GM20431 (cell line): Measurements from ENCODE around the gene IRF3.

Experiments used
- in situ Hi-C: fragments of 300-500 bp; cut with MseI, MboI; formaldehyde crosslinking; loops from one replicate; pipeline ENCODE4 v1.15.0; 2020; ENCODE audit warnings: low sequenced_read_pairs; ENCODE audit not compliant: unreplicated experiment

The IRF3 gene, protein sequence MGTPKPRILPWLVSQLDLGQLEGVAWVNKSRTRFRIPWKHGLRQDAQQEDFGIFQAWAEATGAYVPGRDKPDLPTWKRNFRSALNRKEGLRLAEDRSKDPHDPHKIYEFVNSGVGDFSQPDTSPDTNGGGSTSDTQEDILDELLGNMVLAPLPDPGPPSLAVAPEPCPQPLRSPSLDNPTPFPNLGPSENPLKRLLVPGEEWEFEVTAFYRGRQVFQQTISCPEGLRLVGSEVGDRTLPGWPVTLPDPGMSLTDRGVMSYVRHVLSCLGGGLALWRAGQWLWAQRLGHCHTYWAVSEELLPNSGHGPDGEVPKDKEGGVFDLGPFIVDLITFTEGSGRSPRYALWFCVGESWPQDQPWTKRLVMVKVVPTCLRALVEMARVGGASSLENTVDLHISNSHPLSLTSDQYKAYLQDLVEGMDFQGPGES

DNA sequence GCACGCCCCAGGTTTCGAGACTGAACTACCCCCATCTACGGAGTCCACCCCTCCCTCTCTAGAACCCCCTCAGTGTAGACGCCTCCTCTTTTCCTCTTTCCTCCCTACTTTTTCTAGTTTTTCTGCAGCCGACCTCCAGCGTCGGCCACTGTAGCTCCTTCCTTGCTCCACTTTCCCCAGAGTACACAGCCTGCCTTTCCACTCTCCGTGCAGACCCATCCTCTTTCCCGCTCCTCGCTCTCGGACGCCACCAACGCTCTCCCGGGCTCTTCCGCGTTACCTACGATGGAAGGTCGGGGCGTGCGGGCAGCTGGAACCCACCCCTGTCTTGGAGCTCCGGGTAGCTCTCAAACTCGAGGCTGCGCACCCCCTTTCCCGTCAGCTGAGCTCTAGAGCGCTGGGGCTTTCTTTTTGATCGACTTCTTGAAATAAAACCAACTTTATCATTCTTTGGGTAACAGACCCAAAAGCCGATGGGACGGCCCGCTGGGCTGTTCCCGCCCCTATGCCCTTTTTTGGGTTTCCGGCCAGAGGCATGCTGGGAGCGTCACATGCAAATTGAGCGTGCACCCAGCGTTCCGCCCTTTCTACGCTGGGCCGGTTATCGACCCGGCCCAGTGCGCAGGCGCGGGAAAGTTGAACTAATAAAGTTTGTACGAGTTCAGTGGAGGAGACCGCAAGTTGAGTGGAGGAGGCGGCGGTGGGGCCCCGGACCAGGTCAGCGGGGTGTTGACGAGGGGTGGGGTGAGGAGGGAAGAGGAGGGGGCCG lies at the start of gene IRF3, which contains the start of gene BCL2L12:
Gene IRF3 (minus strand): TSS at position 507 of the 769 bp plus-strand sequence. CDS start 1,019 bp downstream, outside the sequence.
Gene BCL2L12 (plus strand): TSS at position 583 of the 769 bp plus-strand sequence. CDS start 760 bp downstream, outside the sequence.
- in situ Hi-C loops, result no loop called here

DNA sequence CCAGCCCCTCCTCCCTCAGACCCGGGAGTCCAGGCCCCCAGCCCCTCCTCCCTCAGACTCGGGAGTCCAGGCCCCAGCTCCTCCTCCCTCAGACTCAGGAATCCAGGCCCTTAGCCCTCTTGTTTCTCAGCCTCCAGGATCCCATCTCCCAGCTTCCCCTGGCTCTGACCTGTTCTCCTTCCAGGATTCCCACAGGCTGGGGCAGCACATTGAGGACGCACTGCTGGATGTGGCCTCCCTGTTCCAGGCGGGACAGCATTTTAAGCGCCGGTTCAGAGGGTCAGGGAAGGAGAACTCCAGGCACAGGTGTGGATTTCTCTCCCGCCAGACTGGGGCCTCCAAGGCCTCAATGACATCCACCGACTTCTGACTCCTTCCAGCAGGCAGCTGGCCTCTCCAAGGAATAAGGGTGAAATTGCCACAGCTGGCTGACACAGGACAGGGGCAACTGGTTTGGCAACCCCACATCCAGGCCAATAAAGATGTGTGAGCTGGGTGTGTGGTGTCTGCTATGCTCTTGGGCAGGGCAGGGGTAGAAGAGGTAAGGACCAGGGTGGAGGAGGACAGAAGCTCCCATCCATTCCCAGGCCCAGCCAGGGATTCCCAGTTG lies 47.7 kb upstream of the IRF3 start:
- in situ Hi-C loops, result no loop called here

DNA sequence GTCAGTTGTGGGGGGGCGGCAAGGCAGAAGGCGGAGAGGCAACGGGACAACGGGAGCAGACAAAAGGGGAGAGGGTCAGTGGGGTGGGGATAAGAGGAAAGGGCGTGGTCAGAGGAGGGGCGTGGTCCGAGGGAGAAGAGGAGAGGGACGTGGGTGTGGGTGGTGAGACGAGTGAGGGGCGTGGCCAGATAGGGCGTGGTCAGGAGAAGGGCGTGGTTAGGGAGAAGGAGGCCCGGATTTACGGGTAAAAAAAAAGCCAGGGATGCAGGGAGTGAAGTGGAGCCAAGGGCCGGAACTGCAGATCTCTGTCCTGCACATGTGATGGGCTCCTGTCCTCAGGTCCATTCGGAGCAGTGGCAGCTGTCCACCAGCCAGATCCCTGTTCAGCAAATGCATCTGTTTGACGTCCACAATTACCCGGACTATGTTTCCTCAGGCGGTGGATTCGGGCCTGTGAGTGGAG lies 46.8 kb upstream of the IRF3 start:
- in situ Hi-C loops, result no loop called here

DNA sequence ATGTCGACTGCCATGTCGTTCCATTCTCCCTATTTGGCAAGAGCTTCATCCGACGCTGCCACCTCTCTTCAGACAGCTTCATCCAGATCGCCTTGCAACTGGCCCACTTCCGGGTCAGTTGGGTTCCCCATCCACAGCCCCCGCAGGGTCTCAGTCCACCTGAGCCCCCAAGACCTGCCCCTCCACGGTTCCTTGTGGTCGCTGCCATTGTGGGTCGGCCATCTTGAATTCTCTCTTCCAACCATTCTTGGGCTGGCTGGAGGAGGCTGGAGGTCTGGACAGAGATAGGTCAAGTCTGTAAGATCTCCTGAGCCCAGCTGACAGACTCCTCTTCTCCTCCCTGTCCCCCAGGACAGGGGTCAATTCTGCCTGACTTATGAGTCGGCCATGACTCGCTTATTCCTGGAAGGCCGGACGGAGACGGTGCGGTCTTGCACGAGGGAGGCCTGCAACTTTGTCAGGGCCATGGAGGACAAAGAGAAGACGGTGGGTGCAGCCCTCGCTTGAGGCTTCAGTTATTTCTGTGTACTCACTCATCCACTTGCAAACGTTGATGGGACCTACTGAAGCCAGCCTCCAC lies 44.8 kb upstream of the IRF3 start:
- in situ Hi-C loops, result no loop called here

DNA sequence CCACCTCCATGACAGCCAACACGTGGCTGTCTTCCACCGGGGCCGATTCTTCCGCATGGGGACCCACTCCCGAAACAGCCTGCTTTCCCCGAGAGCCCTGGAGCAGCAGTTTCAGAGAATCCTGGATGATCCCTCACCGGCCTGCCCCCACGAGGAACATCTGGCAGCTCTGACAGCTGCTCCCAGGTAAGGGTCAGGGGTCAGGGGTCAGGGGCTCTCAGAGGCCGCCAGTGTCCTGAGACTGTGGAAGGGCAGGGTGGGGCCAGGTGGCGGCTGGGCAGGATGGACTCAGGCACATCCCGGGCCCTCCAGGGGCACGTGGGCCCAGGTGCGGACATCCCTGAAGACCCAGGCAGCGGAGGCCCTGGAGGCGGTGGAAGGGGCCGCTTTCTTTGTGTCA lies 40.3 kb upstream of the IRF3 start:
- in situ Hi-C loops, result no loop called here

DNA sequence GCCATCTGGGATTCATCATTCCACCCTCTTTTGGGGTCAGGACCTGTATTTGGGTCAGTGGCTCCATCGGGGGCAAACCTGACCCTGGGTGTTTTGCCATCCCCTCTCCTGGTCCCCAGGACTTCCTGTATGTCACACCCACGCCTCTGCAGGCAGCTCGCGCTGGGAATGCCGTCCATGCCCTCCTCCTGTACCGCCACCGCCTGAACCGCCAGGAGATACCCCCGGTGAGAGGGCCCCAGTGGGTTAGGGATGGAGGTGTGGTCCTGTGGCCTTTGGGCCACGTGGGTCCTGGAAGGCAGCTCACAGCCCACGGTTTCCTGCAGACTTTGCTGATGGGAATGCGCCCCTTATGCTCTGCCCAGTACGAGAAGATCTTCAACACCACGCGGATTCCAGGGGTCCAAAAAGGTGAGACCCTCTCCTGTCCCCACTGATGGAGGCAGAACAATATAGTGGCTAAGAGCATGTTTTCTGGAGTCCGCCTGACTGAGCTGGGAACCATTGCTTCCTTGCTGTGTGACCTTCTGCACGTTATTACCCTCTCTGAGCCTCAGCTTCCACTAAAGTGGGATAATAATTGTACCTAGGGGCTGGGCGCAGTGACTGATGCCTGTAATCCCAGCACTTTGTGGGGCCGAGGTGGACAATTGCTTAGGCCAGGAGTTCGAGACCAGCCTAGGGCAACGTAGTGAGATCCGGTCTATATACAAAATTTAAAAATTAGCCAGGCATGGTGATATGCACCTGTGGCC lies 39.4 kb upstream of the IRF3 start:
- in situ Hi-C loops, result no loop called here

DNA sequence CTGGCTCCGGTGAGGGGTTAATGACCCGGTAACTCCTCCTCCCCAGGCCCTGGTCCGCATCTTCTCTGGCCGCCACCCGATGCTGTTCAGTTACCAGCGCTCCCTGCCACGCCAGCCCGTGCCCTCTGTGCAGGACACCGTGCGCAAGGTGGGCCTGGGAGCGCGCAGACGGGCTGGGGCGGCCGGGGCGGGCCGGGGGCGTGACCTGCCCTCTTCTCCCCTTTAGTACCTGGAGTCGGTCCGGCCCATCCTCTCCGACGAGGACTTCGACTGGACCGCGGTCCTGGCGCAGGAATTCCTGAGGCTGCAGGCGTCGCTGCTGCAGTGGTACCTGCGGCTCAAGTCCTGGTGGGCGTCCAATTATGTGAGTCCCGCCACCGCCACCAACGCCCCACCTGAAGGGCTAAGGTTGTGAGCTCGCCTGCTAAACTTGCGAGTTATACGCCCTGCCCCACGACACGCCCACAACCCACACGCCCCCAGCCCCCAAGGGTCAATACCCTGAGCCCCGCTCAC lies 35.7 kb upstream of the IRF3 start:
- in situ Hi-C loops, result no loop called here

DNA sequence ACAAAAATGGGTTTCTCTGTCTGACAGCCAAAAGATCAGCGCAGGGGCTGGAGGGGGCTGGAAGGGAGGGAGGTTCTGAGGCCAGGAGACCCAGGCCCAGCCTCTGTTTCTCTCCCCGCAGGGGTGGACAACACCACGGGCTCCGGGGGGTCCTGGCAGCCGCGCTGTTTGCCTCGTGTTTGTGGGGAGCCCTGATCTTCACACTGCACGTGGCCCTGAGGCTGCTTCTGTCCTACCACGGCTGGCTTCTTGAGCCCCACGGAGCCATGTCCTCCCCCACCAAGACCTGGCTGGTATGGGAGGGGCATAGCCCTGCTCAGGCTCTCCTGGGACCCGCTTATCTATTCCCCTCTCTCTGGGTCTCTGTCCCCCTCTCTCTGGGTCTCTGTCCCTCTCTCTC lies 34.9 kb upstream of the IRF3 start:
- in situ Hi-C loops, result no loop called here

DNA sequence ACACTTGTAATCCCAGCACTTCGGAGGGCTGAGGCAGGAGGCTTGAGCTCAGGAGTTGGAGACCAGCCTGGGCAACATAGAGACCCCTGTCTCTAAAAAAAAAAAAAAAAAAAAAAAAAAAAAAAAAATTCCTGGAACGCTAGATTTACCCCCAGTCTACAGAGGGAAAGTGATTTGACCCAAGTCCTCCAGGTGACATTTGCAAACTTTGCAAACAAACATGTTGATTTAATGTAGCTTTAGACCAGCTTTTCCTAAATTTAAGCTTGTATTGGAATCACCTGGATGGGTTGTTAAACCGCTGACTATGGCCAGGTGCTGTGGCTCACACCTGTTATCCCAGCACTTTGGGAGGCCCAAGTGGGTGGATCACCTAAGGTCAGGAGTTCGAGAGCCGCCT lies 33.7 kb upstream of the IRF3 start:
- in situ Hi-C loops, result no loop called here

DNA sequence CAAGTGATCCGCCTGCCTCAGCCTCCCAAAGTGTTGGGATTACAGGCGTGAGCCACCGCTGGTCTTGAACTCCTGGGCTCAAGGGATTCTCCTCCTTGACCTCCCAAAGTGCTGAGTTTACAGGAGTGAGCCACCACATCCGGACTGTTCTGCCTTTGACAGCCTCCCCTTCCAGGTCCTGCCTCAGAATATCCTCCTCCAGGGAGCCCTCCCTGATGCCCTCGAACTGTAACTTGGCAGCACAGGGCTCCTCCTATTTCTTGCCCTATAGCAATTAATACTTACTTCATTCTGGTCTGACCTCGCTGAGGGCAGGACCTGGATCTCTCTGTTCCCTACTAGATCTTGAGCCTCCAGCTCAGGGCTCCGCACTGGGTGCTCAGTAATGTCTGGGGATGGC lies 31.2 kb upstream of the IRF3 start:
- in situ Hi-C loops, result no loop called here

DNA sequence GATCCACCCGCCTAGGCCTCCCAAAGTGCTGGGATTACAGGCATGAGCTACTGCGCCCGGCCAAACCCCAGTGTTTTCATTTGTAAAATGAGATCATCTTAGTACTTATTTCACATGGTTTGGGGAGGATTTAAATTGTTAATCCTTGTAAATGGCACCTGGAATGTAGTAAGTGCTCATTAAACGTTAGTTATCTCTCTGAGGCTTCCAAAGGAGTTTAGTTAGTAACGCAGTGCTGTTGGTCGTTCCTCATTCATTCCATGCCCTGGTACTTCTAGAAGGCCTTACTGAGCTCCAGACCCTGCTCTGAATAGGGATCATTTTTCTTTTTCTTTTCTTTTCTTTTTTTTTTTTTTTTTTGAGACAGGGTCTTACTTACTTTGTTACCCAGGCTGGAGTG lies 30.5 kb upstream of the IRF3 start:
- in situ Hi-C loops, result no loop called here

DNA sequence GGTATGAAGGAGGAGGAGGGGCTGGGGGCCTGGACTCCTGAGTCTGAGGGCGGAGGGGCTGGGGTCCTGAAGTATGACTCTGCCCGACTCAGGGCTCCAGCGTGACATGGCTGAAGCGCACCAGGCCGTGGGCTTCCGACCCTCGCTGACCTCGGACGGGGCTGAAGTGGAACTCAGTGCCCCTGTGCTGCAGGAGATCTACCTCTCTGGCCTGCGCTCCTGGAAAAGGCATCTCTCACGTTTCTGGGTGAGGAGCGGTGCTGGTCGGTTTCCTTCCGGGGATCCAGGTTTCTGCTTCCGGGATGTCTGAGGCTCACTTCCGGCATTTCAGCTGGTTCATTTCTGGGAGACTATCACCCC lies 26.5 kb upstream of the IRF3 start:
- in situ Hi-C loops, result no loop called here

DNA sequence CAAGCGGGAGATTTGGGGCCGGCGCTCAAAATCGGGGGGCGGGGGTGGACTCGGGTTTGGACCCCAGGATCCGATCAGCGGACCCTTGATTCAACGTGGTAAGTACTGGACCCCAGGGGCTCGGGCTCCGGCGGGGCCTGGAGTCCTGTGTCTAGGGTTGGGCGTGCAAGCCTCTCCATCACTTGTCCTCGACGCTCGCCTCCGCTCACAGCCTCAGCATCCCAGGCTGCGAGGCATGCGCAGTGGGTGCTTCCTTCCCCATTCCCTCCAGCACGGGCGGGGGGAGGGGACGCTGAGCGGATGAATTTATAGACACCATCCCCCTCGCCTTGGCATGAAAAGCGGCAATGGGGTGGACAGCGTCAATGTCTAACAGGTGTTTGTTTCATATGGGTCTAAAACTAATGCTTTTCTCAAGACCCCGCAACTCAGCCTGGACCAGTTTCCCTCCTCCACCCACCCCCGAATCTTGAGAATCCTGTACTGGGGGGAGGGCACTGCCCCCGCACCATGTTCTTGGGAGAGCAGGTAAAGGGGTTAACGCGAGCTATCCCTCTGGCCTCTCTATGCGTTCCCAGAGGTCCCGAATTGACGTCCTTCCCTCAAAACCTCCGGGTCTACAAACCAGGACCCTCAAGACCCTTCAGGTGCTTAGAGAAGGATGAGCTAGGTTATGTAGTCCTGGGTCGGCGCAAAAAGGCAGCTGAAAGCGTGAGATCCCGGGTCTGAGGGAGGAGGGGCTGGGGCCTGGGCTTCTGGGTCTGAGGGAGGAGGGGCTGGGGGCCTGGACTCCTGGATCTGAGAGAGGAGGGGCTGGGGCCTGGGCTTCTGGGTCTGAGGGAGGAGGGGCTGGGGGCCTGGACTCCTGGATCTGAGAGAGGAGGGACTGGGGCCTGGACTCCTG lies 25.8 kb upstream of the IRF3 start:
- in situ Hi-C loops, result no loop called here

DNA sequence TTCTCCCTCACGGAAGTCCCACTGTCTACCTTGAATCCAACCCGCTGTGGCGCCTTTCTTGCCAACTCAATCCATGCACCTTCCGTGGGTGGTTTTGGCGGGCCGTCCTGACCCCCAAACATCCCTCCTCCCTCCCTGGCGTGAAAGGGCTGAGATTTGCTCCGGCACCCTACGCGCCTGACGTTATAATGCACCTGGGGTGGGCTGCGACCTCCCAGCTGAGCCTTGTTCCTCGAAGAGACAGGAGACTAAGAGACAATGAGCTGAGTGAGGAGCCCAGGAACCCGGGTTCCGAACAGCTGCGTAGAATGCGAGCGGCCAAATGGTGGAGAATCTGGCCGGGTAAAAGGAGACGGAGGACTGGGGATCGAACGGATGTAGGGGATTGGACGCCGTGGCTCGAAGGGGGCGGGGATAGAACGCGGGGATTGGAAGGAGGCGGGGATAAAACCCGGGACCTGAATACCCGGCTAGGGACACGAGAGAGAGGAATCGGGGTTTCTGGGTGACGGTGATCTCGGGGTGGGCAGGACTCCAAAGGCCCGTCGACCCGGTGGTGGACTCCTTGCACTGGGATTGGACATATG lies 25.1 kb upstream of the IRF3 start, which contains the start of gene CPT1C:
Gene CPT1C (plus strand): TSS at position 461 of the 587 bp plus-strand sequence. CDS start 1,137 bp downstream, outside the sequence.
- in situ Hi-C loops, result no loop called here

DNA sequence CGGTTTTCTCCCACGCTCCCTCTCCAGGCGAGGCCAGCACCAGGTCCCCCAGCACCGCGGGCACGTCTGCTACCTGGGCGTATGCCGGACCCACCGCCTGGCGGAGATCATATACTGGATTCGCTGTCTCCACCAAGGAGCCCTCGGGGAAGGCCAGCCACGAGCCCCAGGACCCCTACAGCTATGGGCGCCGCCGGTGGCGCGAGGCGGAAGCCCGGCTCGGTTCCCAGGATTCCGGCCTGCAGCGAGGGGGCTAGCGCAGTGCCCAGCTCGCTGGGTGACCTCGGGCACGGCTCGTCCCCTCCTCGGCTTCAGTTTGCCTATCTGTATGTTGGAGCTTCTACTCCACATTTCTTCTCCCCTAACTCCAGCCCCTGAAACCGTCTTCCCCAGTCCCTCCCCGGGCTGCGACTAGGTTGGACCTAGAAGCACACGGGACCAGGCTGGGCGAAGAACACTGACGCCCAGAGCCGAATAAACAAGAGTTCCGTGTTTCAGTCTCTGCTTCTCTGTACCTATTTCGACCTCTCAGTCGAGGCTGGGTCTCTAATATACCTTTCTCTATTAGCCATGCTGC lies 24.5 kb upstream of the IRF3 start:
- in situ Hi-C loops, result no loop called here

DNA sequence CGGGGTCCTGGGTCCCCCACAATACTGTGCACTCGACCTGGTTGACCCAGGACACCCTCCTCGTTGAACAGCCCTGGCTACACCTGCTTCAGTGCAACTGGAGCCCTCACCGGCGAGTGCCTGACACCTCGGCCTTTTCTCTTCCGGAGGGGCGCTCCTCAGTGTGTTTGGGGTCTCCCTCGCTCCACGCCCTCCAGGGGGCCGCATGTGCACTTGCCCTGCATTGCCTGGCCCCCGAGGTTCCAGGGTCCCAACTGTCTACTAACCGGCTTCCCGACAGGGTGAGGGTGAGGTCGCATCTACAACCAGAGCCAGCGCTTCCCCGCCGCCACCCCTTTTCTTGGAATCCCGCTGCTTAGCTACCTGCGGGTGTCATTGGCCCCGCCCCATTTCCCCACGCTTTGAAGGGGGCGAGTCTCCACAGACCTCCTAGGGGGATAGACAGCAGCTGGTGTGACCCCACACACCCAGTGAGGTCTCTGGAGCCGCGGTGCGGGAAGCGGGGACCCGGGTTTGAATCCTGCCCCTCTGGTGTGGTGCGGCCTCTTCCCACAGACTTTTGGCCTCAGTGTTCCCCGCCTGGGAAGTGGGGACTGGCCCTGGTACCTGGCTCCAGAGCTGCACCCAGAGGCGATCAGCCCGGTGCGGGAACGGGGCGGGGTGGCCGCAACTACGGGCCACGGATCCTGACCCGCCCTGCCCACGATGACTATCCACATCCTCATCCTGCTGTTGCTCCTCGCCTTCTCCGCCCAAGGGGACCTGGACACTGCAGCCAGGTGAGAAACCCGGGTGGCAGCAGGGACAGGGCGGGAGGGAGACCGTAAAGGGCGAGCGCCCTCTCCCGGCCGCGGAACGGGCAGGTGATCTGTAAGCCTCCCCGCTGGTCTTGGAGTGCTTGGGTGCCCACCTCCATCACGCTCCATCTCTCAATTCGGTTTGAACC lies 23.7 kb upstream of the IRF3 start, which contains the start of gene ADM5:
Gene ADM5 (plus strand): TSS at position 462 of the 946 bp plus-strand sequence. CDS start 244 bp downstream, at position 706.
- in situ Hi-C loops, result no loop called here
